ENCODE data around the gene ALX3. TPM values are rescaled to one million over a fixed set of nuclear protein-coding genes. Genes with fewer than 3 reads are reported as not detected.
A peak's percentile ranks its signal among the peaks of the same experiment; 100 is the strongest.

Gene ALX3
- total RNA-seq, 4 donors from 2014 or later = not detected

- no peak overlapping the region for H3K4me3 ChIP-seq
- no peaks in the 10 kb centered on the region for H3K27me3 ChIP-seq
- ATAC-seq = peak; percentile 48
- peak overlapping the region in 3 of 4 donors; percentile 2 to 11 (median 4) for H3K27ac ChIP-seq
- H3K4me1 ChIP-seq = peaks cover 8 to 32% (median 8%) of the 10 kb centered on the region in 3 donors
- H3K9me3 ChIP-seq = no peaks in the 10 kb centered on the region
- peaks cover 11 to 78% of the 10 kb centered on the region in 2 donors for H3K36me3 ChIP-seq
- 0 to 54% methylated on average over 1 to 2 of the region's 2 CpGs for WGBS, 2 donors (ENCODE audit: low coverage in 1 of 2)
- TF ChIP-seq, protein P1, sequence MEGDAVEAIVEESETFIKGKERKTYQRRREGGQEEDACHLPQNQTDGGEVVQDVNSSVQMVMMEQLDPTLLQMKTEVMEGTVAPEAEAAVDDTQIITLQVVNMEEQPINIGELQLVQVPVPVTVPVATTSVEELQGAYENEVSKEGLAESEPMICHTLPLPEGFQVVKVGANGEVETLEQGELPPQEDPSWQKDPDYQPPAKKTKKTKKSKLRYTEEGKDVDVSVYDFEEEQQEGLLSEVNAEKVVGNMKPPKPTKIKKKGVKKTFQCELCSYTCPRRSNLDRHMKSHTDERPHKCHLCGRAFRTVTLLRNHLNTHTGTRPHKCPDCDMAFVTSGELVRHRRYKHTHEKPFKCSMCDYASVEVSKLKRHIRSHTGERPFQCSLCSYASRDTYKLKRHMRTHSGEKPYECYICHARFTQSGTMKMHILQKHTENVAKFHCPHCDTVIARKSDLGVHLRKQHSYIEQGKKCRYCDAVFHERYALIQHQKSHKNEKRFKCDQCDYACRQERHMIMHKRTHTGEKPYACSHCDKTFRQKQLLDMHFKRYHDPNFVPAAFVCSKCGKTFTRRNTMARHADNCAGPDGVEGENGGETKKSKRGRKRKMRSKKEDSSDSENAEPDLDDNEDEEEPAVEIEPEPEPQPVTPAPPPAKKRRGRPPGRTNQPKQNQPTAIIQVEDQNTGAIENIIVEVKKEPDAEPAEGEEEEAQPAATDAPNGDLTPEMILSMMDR (IDR thresholded peaks at IDR 0.05) = peak in 3 of 4 experiments; percentile 39 to 55 (median 47)
- TF ChIP-seq EP300 (IDR thresholded peaks at IDR 0.05) (no peak), POLR2AphosphoS5 (IDR thresholded peaks at IDR 0.05) (no peak), POLR2A (IDR thresholded peaks at IDR 0.05) (no peak)
Measured at GRCh38 chr1:110011527-110012041, 58.9 kb downstream of the ALX3 start.

Other genes with a start within 250 kb of the ALX3 start
- gene CSF1, start 159.8 kb downstream of the ALX3 start, total RNA-seq = 10 to 100 TPM; 29.6 to 50.8 (median 45.9) TPM
- 100 to 1,000 TPM in 1 of 4 donors, 10 to 100 TPM in 3; 82.6 to 102 (median 92.4) TPM for gene AHCYL1, start 85.9 kb downstream of the ALX3 start, total RNA-seq
- gene STRIP1, start 36.0 kb downstream of the ALX3 start, total RNA-seq = 10 to 100 TPM; 29.3 to 46.9 (median 35.9) TPM
- gene UBL4B, start 41.8 kb upstream of the ALX3 start, total RNA-seq = under 1 TPM in 2 of 4 donors, not detected in 2; 0.27 to 0.67 TPM
- gene SLC6A17, start 79.8 kb upstream of the ALX3 start, total RNA-seq = 1 to 10 TPM in 2 of 4 donors, under 1 TPM in 2; under 0.01 to 1.7 (median 0.91) TPM
- 10 to 100 TPM in 3 of 4 donors, 1 to 10 TPM in 1; 9.0 to 16.0 (median 13.4) TPM for gene KCNC4, start 139.6 kb upstream of the ALX3 start, total RNA-seq